ENCODE measurements around the gene COL17A1. TPM values are rescaled to one million over a fixed set of nuclear protein-coding genes. Genes with fewer than 3 reads are reported as not detected.

The COL17A1 gene
- total RNA-seq, 1 experiment from 2014 or later = 0.26 TPM

DNA sequence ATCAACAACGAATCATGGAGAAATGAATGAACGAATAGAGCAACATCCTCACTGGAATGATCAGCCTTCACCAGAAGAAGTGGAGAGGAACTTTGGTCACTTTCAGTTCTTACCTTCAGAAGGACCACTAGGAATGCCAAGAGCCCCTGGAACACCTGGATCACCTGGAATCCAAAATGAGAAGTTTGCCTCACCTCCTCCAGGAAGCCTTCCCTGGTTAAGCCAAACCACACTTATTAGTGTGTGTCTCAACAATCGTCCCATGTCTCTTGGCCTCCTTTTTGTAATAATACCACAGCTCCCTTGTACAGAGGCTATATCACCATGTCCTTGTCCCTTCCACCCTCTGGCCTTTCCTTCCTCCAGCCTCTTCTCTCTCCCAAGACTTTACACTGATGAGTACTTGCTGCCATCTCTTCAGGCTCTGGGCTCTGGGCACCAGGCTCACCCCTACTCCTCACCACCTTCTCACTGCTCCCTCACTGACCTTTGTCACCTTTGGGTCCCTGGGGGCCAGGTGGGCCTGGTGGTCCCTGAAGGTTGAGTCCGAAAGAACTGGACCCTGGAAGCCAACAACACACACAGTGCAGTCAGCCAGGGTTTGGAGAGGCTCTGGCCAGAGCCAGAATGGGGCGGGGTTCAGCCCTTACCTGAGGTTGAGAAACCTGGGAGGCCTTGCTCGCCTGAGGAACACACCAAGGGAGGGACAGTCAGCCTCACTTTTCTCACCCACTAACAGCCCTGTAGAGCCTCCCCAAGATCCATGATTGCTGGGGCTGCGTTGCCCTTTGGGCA, 46.5 kb downstream of the COL17A1 start:
- DNase-seq (ENCODE audit: low read depth, low spot score) (no peak), ATAC-seq (no peak)
- Histone ChIP-seq H3K9me3 (ENCODE audit: control insufficient read depth, insufficient read depth, low read depth, low read length) (no peaks in the 10 kb centered on the region), H3K36me3 (ENCODE audit: control insufficient read depth, insufficient read depth, low read length) (no peaks in the 10 kb centered on the region), H3K4me1 (ENCODE audit: control insufficient read depth, insufficient read depth, low read length) (no peaks in the 10 kb centered on the region), H3K27ac (ENCODE audit: low read length) (no peak overlapping the region), H3K27me3 (ENCODE audit: control insufficient read depth, insufficient read depth, low read length) (peaks cover under 1% of the 10 kb centered on the region), H3K4me3 (ENCODE audit: low read depth in 2 of 2, low read length in 2 of 2) (no peak overlapping the region)
- POLR2A ChIA-PET = no interaction called here
- CTCF ChIA-PET = no interaction called here
- in situ Hi-C loops (cut with HindIII; ENCODE audit: low pct_unique_long_range_greater_than_20kb, low sequenced_read_pairs) (no loop called here), intact Hi-C loops (cut with micrococcal nuclease; ENCODE audit: unreplicated experiment) (no loop called here)
- BruUV-seq (replicated peaks) = no TSS peak
- TF ChIP-seq SIN3A (IDR thresholded peaks at IDR 0.05; ENCODE audit: borderline replicate concordance, insufficient read depth, low read depth, low read length) = no peak
- TF ChIP-seq, protein P1, sequence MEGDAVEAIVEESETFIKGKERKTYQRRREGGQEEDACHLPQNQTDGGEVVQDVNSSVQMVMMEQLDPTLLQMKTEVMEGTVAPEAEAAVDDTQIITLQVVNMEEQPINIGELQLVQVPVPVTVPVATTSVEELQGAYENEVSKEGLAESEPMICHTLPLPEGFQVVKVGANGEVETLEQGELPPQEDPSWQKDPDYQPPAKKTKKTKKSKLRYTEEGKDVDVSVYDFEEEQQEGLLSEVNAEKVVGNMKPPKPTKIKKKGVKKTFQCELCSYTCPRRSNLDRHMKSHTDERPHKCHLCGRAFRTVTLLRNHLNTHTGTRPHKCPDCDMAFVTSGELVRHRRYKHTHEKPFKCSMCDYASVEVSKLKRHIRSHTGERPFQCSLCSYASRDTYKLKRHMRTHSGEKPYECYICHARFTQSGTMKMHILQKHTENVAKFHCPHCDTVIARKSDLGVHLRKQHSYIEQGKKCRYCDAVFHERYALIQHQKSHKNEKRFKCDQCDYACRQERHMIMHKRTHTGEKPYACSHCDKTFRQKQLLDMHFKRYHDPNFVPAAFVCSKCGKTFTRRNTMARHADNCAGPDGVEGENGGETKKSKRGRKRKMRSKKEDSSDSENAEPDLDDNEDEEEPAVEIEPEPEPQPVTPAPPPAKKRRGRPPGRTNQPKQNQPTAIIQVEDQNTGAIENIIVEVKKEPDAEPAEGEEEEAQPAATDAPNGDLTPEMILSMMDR (IDR thresholded peaks at IDR 0.05) = no peak
- TF ChIP-seq REST (IDR thresholded peaks at IDR 0.05; ENCODE audit: insufficient read depth in 1 of 2, low read depth in 2 of 2, low read length in 1 of 2) = no peak
- TF ChIP-seq TCF7L2 (IDR thresholded peaks at IDR 0.05; ENCODE audit: low read depth, low read length) = no peak
- no peak for TF ChIP-seq POLR2AphosphoS5 (IDR thresholded peaks at IDR 0.05; ENCODE audit: low read depth, low read length)

GRCh38 chr10:104038537-104038936, 47.1 kb downstream of the COL17A1 start:
- no peaks in the 10 kb centered on the region; the same call in 1 of the 2 replicates for H3K27me3 ChIP-seq (ENCODE audit: control insufficient read depth, insufficient read depth, low read length)
- BruUV-seq (replicated peaks) = no TSS peak
- no peaks in the 10 kb centered on the region for H3K36me3 ChIP-seq (ENCODE audit: control insufficient read depth, insufficient read depth, low read length)
- H3K27ac ChIP-seq (ENCODE audit: low read length) = no peak overlapping the region
- H3K9me3 ChIP-seq (ENCODE audit: control insufficient read depth, insufficient read depth, low read depth, low read length) = no peaks in the 10 kb centered on the region
- ATAC-seq (no peak), DNase-seq (ENCODE audit: low read depth, low spot score) (no peak)
- ChIA-PET CTCF (no interaction called here), POLR2A (no interaction called here)
- in situ Hi-C loops (cut with HindIII; ENCODE audit: low pct_unique_long_range_greater_than_20kb, low sequenced_read_pairs) (no loop called here), intact Hi-C loops (cut with micrococcal nuclease; ENCODE audit: unreplicated experiment) (no loop called here)
- no peaks in the 10 kb centered on the region for H3K4me1 ChIP-seq (ENCODE audit: control insufficient read depth, insufficient read depth, low read length)
- no peak overlapping the region for H3K4me3 ChIP-seq (ENCODE audit: low read depth in 2 of 2, low read length in 2 of 2)
- TF ChIP-seq, protein P1 (IDR thresholded peaks at IDR 0.05) = no peak
- TF ChIP-seq SIN3A (IDR thresholded peaks at IDR 0.05; ENCODE audit: borderline replicate concordance, insufficient read depth, low read depth, low read length) (no peak), TCF7L2 (IDR thresholded peaks at IDR 0.05; ENCODE audit: low read depth, low read length) (no peak)

Measured in Panc1 (cell line).